SJCRH30 (cell line): Measurements from ENCODE around the gene RNASEL. TPM values are rescaled to one million over a fixed set of nuclear protein-coding genes. Genes with fewer than 3 reads are reported as not detected.
"Not testable (repeated sequence)": the region's sequence is repeated elsewhere in the genome, so short reads cannot be mapped to it uniquely, and the experiment has no call there.

Experiments used
- DNase-seq, 2 experiments: peaks; one replicate each; pipeline ENCODE4 v3.0.0-alpha.2; 2015 to 2020
- H3K27ac ChIP-seq: fragments of 250-450 bp; sonication (Bioruptor Pico); 2 replicates; pipeline ENCODE4 v1.5.1; 2020; ENCODE audit warnings: mild to moderate bottlenecking, moderate library complexity
- H3K27me3 ChIP-seq: fragments of 250-450 bp; sonication (Bioruptor Pico); 2 replicates; pipeline ENCODE4 v1.5.1; 2020; ENCODE audit warnings: mild to moderate bottlenecking, moderate library complexity
- H3K36me3 ChIP-seq: fragments of 250-450 bp; sonication (Bioruptor Pico); 2 replicates; pipeline ENCODE4 v1.5.1; 2020; ENCODE audit warnings: mild to moderate bottlenecking, moderate library complexity
- H3K4me1 ChIP-seq: fragments of 250-450 bp; sonication (Bioruptor Pico); 2 replicates; pipeline ENCODE4 v1.5.1; 2020; ENCODE audit warnings: mild to moderate bottlenecking, moderate library complexity
- H3K4me3 ChIP-seq: fragments of 250-450 bp; sonication (Bioruptor Pico); 2 replicates; pipeline ENCODE4 v1.5.1; 2020; ENCODE audit warnings: mild to moderate bottlenecking, moderate library complexity
- H3K9me3 ChIP-seq: fragments of 250-450 bp; sonication (Bioruptor Pico); replicated peaks from 2 replicates; pipeline ENCODE4 v1.5.1; 2020; ENCODE audit warnings: mild to moderate bottlenecking, moderate library complexity
- total RNA-seq: library from RNA; depleted of rRNA; stranded (reverse); fragments of >200 nt; shearing (Covaris generic); gene quantifications from 2 replicates; pipeline ENCODE4 v1.2.3, GENCODE V29; 2014; rRNA removed

Gene RNASEL
- 1.2 and 1.5 TPM in 2 replicates for total RNA-seq

DNA sequence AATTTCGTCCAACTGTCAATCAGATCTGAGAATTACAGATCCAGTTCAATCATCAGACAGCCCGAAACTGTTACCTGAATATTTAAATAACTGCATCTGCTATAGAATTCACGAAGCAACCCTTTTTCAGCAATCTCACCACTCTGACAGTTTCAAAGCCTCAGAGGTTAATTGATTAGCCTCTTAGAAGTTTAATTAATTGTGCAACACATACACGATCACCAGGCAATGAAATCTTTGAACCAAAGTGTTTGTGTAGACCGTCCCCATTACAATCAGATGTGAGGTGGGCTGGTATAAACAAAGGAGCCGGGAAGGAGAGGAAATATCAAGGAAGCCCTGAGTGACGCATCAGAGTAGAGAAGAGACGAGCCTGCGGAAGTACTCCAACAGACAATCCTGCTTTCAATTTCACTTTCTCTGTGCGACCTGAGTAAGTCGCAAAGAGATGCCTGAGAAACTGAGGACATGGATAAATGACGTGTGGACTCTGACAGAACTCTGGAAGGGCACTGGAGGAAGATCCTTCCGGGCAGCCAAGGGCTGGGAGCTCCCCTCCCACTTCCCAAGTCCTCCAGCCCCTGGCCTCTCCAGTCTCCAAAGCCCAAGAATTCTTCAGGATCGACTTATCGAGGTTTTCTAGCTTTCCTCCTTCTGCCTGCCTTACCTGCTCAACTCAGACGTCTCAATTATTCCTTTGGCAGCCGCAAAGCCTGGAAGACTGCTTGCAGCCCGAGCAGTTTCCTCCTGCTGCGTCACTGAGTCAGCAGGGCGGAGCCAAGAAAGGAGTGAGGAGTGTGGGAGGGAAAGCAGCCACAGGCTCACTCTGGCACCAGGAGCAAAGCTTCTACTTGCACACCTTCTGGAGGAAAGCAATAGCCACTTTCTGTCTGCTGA, at the start of gene RNASEL:
TSS of gene RNASEL (minus strand) at position 757 of the 897 bp plus-strand sequence. CDS start 2,450 bp downstream, outside the sequence.
- Histone ChIP-seq H3K4me1 (no peaks in the 10 kb centered on the region), H3K9me3 (no peaks in the 10 kb centered on the region), H3K36me3 (no peaks in the 10 kb centered on the region), H3K27me3 (no peaks in the 10 kb centered on the region), H3K4me3 (peak within 1 kb of the TSS; percentile 60), H3K27ac (no peak within 1 kb of the TSS)
- no peak for DNase-seq

- no peaks in the 10 kb centered on the region for H3K36me3 ChIP-seq
- H3K27me3 ChIP-seq = no peaks in the 10 kb centered on the region
- DNase-seq = peak in 1 of 2 experiments; percentile 32
- H3K4me1 ChIP-seq = peaks cover 41% of the 10 kb centered on the region
- H3K9me3 ChIP-seq = no peaks in the 10 kb centered on the region
- H3K4me3 ChIP-seq = no peak overlapping the region
- no peak overlapping the region for H3K27ac ChIP-seq
Observed at GRCh38 chr1:182637769-182638168, 48.7 kb upstream of the RNASEL start.

GRCh38 chr1:182635871-182636270, 46.8 kb upstream of the RNASEL start:
- H3K4me3 ChIP-seq = no peak overlapping the region
- no peaks in the 10 kb centered on the region for H3K36me3 ChIP-seq
- no peaks in the 10 kb centered on the region for H3K27me3 ChIP-seq
- H3K27ac ChIP-seq = peak overlapping the region; percentile 95
- H3K9me3 ChIP-seq = no peaks in the 10 kb centered on the region
- DNase-seq = peak; percentile 58 to 83
- H3K4me1 ChIP-seq = peaks cover 48% of the 10 kb centered on the region

DNA sequence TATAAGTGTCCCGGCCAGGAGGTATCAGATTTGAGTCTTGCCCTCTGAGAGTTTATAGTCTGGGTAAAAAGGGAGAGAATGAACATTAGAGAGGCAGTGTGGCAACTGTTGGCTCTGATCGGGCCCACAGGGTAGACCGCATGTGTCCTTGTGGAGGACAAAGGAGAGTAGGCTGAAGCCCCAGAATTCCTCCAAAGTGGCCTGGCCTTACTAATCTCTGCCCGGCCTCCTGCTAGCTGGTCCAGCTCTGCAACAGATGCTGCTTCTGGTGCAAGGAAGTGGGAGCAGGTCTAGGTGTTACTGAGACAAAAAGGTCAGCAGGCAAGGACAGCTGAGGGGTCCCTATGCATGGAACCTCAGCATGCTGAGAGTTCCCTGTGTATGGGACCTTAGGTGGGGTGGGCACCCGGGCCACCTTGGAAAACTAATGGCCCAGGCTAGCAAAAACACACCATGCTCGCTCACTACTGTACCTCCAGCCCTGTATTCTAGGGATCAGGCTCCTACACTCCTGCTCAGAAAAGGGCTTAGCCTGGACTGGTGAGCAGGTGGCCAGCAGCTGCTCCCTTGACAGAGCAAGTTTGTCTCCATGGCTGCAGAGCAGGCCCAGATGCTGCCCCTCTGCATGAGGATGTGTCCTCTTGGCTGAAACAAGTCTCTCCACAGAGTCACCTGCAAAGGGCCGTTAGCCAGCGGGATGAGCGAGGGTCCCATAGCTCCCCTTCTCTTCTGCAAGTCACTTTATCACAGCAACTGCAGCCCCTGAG, 45.4 kb upstream of the RNASEL start:
- Histone ChIP-seq H3K36me3 (no peaks in the 10 kb centered on the region), H3K9me3 (no peaks in the 10 kb centered on the region), H3K27ac (peak overlapping the region; percentile 95), H3K4me3 (peak overlapping the region; percentile 44), H3K27me3 (no peaks in the 10 kb centered on the region), H3K4me1 (peaks cover 62% of the 10 kb centered on the region)
- peak; percentile 84 to 90 for DNase-seq

GRCh38 chr1:182633657-182634281, 44.7 kb upstream of the RNASEL start:
- H3K9me3 ChIP-seq = no peaks in the 10 kb centered on the region
- peak overlapping the region; percentile 44 for H3K4me3 ChIP-seq
- no peaks in the 10 kb centered on the region for H3K36me3 ChIP-seq
- H3K27ac ChIP-seq = peak overlapping the region; percentile 95
- H3K4me1 ChIP-seq = peaks cover 65% of the 10 kb centered on the region
- DNase-seq = peak; percentile 98 to 99
- H3K27me3 ChIP-seq = no peaks in the 10 kb centered on the region

DNA sequence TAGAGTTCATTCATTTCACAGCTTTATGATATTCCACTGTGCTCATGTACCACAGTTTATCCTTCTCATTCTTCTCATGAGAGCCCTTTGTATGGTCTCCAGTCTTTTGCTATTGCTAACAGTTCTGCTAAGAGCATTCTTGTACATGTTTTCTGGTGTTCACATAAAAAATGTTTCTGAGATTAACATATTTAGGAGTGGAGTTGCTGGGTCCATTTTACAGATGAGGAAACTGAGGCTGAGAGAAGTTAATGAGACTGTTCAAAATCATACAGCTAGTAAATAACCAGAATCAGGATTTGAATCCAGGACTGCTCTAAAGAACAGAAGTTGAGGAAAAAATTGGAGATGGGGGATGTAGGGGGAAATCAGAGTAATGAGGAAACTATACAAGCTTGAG, 44.0 kb upstream of the RNASEL start:
- H3K4me1 ChIP-seq = peaks cover 65% of the 10 kb centered on the region
- DNase-seq = no peak
- H3K9me3 ChIP-seq = no peaks in the 10 kb centered on the region
- no peaks in the 10 kb centered on the region for H3K36me3 ChIP-seq
- H3K27ac ChIP-seq = peak overlapping the region; percentile 95
- H3K4me3 ChIP-seq = no peak overlapping the region; the same call in 1 of the 2 replicates
- H3K27me3 ChIP-seq = no peaks in the 10 kb centered on the region

GRCh38 chr1:182632441-182632857, 43.4 kb upstream of the RNASEL start:
- H3K27me3 ChIP-seq, H3K36me3 ChIP-seq, H3K27ac ChIP-seq, H3K9me3 ChIP-seq, DNase-seq, H3K4me3 ChIP-seq: not testable (repeated sequence)
- H3K4me1 ChIP-seq = peaks cover 63% of the 10 kb centered on the region

DNA sequence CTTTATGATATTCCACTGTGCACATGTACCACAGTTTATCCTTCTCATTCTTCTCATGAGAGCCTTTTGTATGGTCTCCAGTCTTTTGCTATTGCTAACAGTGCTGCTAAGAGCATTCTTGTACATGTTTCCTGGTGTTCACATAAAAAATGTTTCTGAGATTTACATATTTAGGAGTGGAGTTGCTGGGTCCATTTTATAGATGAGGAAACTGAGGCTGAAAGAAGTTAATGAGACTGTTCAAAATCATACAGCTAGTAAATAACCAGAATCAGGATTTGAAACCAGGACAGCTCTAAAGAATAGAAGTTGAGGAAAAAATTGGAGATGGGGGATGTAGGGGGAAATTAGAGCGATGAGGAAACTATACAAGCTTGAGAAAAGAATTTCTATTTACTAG, 42.9 kb upstream of the RNASEL start:
- Histone ChIP-seq H3K36me3 (no peaks in the 10 kb centered on the region), H3K4me1 (peaks cover 60% of the 10 kb centered on the region), H3K27ac (no peak overlapping the region), H3K27me3 (no peaks in the 10 kb centered on the region), H3K9me3 (no peaks in the 10 kb centered on the region), H3K4me3 (no peak overlapping the region)
- DNase-seq = no peak

DNA sequence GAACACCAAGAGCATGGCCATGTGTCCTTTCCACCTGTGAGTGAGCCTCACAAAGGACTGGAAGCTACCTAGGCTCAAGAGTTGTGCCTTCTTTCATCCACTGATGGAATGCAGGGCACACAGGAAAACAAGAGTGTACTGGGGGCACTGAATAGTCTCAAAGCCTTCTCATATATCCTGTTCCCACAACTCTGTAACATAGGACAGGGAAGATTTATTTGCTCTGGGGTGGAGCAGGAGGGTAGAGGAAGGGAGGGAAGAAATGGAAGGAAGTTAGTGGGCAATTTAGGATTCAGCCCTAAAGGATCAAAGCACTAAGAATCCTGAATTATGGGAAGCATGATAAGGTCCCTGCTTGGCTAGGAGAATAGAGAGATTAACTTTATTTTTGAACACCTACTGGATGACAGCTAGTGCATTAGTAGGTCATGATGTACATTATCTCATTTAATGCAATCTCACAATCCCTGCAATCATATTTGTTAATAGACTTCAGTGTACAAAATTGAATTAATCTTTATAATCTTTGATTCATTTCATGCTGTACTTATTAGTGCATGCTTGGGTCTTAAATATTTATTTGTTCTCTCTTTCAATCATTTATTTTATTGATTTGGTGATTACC, 42.1 kb upstream of the RNASEL start:
- Histone ChIP-seq H3K4me3 (no peak overlapping the region), H3K9me3 (no peaks in the 10 kb centered on the region), H3K4me1 (peaks cover 60% of the 10 kb centered on the region), H3K27ac (no peak overlapping the region), H3K36me3 (no peaks in the 10 kb centered on the region), H3K27me3 (no peaks in the 10 kb centered on the region)
- DNase-seq = peak in 1 of 2 experiments; percentile 32

- Histone ChIP-seq H3K27me3 (no peaks in the 10 kb centered on the region), H3K4me3 (no peak overlapping the region), H3K36me3 (no peaks in the 10 kb centered on the region), H3K27ac (no peak overlapping the region), H3K9me3 (no peaks in the 10 kb centered on the region), H3K4me1 (peaks cover 60% of the 10 kb centered on the region)
- DNase-seq = no peak
Observed at GRCh38 chr1:182630586-182630985, 41.5 kb upstream of the RNASEL start.

GRCh38 chr1:182629499-182630096, 40.5 kb upstream of the RNASEL start:
- H3K27ac ChIP-seq = no peak overlapping the region
- DNase-seq = no peak
- H3K4me3 ChIP-seq = no peak overlapping the region
- no peaks in the 10 kb centered on the region for H3K36me3 ChIP-seq
- no peaks in the 10 kb centered on the region for H3K27me3 ChIP-seq
- H3K4me1 ChIP-seq = peaks cover 59% of the 10 kb centered on the region
- no peaks in the 10 kb centered on the region for H3K9me3 ChIP-seq

DNA sequence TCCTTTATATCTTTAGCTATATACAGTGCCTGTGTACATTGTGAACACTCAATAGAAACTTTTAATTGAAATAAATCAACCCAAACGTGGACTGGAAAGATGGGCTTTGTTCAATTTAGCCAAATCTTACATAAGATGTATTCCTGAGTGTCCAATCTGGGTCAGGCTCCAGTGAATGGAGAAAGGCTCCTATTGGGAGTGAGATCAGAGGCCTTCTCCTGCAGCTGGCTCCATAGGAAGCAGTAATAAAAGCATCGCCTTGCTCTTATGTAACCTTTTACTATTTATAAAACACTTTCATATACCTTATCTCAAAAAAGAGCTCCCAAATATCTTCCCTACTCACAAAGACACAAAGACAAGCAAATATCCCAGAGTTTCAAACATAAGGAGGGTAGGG, 40.0 kb upstream of the RNASEL start:
- Histone ChIP-seq H3K4me1 (peaks cover 57% of the 10 kb centered on the region), H3K27me3 (no peaks in the 10 kb centered on the region), H3K9me3 (no peaks in the 10 kb centered on the region), H3K4me3 (no peak overlapping the region), H3K27ac (no peak overlapping the region), H3K36me3 (no peaks in the 10 kb centered on the region)
- no peak for DNase-seq

GRCh38 chr1:182628657-182629056, 39.6 kb upstream of the RNASEL start:
- Histone ChIP-seq H3K27ac (no peak overlapping the region), H3K9me3 (no peaks in the 10 kb centered on the region), H3K4me3 (no peak overlapping the region), H3K27me3 (no peaks in the 10 kb centered on the region), H3K4me1 (peaks cover 55% of the 10 kb centered on the region), H3K36me3 (no peaks in the 10 kb centered on the region)
- no peak for DNase-seq

DNA sequence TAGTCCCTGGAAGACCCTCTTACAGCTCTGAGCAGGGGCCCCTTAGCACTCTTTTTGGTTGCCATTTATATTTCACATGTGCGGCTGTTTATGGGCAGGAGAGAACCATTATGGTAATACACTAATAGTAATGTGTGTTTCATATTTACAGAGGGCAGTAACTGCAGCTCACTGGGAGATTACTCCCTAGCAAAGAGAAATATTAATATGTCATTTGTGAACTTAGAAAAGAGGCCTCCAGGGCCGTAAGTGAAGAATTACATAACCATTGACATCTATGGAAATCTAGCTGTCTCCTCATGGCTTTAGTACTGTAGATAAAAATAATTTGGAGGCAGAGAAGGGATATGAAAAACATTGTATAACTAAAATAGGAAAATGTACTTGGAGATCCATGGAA, 38.6 kb upstream of the RNASEL start:
- Histone ChIP-seq H3K4me1 (peaks cover 50% of the 10 kb centered on the region), H3K27ac (no peak overlapping the region)

More for the DNA sequence above, 38.6 kb upstream of the RNASEL start:
- no peak for DNase-seq
- Histone ChIP-seq H3K36me3 (no peaks in the 10 kb centered on the region), H3K4me3 (no peak overlapping the region), H3K9me3 (no peaks in the 10 kb centered on the region), H3K27me3 (no peaks in the 10 kb centered on the region)
